GM15510 (cell line): Measurements from ENCODE around the gene FARP1.

Experiments
- POLR2A ChIP-seq: IDR thresholded peaks from 3 replicates; pipeline ENCODE4 v1.6.1; 2011; ENCODE audit warnings: borderline replicate concordance; ENCODE audit not compliant: insufficient read length; ENCODE audit errors: extremely low read depth

FARP1 gene

DNA sequence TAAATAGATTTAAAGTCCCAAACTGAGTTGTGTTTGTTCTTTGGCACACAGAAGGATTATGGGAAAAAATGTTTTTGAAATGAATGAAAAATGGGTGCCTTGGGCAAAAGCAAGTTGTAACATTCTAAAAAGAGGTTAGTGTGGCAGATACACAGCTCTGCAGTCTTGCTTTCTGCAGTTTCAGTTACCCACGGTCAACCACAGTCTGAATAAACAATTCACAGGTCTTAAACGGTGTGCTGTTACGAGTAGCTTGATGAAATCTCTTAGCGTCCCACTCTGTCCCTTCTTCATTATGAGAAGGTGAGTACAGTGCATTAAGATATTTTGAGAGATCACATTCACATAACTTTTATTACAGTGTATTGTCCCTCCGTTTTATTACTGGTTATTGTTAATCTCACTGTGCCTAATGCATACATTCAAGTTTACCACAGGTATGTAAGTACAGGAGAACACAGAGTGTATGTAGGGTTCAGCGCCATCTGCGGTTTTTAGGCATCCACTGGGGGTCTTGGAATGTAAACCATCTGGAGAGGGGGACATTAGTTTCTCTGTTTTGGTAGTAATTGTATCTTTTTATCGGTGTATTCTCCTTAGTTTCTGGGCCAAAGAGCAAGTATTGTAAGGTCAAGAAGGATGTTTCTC lies 8.1 kb downstream of the FARP1 start:
- TF ChIP-seq POLR2A = no peak

DNA sequence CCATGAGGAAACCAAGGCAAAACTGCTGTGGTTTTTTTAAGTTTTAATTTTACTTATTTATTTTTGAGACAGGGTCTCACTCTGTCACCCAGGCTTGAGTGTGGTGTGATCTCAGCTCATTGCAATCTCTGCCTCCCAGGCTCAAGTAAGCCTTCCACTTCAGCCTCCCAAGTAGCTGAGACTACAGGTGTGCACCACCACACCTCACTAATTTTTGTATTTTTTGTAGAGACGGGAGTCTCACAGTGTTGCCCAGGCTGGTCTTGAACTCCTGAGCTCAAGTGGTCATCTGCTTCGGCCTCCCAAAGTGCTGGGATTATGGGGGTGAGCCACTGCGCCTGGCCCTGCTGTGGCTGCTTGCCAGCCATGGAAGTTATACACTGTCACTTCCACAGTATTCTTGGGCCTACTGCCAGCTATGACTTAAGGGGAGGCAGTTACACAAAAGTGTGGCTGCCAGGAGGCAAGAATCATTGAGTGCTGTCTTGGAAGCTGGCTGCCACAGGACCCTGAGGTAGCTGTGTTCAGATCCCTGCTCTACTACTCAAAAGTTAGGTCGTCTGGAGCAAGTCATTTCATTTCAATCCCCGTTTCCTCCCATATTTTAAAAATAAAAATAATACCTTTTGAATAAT lies 12.7 kb downstream of the FARP1 start:
- TF ChIP-seq POLR2A = no peak

DNA sequence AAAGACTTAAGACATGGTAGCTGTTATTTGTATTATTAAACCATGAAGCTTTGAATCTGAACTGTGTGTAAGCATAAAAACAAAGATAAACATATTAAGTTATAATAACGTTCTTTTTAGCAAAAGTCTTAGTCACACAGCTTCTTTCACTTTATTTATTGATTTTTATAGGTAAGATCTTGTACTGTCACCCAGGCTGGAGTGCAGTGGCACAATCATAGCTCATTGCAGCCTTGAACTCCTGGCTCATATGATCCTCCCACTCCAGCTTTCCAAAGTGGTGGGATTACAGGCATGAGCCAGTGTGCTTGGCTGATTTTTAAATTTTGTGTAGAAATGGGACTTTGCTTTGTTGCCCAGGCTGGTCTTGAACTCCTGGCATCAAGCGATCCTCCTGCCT lies 13.4 kb downstream of the FARP1 start:
- TF ChIP-seq POLR2A = no peak

DNA sequence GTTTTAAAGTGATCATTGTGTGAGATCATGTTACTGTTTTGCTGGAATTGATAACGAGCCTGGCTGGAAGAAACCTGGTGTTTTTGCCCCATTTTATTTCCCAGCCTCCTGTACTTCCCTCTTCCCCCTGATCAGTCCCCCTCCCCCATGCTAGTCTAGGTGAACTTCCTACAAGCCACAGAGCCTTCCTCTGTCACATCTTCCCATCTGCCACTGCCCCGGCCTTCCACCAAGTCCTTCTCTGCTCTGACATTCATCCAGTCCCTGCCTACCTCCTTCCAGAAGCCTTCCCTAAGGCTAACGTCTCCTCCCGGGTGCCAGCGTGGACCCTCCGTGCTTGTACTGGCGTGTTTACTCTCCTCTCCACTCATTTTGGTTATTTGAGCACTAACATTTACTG lies 14.3 kb downstream of the FARP1 start:
- TF ChIP-seq POLR2A = no peak

DNA sequence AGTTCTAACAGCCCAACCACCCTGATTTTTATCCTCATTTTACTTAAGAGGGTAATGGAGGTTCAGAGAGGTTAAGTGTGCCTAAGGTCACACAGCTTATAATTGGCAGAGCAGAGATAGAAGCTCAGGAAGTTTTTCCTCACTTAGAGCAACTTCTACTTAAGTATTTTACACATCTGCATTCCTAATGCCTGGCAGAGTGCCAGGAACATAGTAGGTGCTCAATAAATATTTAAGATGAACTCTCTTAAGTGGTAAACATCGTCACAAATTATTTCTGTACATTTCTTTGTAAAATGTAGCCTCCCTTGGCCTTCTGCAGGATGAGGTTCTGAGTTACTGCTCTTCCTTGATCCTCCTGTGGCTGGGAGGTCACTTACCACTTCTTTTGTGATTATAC lies 14.7 kb downstream of the FARP1 start:
- TF ChIP-seq POLR2A = no peak

DNA sequence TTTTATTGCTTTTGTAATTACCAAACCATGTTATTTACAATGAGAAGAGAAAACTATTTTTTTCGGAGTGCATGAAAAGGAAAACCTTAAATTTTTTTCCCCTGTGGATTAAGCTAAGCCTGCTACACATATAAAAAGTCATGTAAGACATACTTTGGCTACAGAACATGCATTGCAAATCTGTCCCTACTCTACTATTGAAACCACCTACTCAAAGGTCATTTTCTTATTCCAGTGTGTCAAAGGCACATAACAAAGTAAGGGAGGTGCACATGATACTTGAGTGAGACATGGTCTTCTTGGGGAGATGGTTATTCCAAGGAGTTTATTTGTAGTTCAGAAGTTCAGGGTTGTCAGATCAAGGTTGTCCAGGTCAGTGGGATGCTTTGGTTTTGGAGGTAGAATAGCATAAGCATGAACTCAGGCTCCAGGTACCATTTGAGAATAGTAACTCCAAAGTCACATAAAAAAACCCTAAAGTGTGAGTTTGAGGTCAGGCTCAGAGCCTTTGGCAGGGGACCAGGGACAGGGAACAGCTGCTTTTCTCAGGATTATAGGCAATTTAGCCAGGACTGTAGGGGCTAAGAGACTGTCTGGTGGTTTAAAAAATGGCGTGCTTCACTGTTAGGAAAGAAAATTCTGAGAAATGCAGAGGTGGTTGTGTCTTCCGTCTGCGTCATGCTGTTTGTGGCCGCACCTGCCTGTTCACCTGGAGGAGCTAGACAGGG lies 15.4 kb downstream of the FARP1 start:
- no peak for TF ChIP-seq POLR2A

DNA sequence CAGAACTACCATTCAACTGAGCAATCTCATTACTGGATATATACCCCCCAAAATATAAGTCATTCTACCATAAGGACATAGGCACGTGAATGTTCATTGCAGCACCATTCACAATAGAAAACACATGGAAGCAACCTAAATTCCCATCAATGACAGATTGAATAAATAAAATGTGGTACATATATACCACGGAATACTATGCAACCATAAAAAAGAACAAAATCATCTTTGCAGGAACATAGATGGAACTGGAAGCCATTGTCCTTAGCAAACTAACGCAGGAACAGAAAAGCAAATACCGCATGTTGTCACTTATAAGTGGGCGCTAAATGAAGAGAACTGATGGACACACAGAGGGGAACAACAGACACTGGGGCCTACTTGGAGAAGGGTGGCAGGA lies 20.0 kb downstream of the FARP1 start:
- no peak for TF ChIP-seq POLR2A

DNA sequence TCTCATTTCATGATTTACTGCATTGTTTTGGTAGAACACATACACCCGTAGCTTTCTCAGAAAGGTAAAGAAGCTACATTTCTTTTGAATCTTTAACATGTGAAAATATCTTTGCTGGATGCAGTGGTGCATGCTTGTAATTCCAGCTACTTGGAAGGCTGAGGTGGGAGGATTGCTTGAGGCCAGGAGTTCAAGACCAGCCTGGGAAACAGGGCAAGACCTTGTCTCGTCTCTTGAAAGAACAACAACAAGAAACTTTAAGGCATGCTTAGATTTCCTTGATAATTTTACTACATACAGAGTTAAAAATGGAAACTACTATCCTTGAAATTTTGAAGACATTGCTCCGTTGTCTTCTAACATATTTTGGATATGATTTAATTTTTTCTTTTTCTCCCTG lies 26.4 kb downstream of the FARP1 start:
- TF ChIP-seq POLR2A = no peak

DNA sequence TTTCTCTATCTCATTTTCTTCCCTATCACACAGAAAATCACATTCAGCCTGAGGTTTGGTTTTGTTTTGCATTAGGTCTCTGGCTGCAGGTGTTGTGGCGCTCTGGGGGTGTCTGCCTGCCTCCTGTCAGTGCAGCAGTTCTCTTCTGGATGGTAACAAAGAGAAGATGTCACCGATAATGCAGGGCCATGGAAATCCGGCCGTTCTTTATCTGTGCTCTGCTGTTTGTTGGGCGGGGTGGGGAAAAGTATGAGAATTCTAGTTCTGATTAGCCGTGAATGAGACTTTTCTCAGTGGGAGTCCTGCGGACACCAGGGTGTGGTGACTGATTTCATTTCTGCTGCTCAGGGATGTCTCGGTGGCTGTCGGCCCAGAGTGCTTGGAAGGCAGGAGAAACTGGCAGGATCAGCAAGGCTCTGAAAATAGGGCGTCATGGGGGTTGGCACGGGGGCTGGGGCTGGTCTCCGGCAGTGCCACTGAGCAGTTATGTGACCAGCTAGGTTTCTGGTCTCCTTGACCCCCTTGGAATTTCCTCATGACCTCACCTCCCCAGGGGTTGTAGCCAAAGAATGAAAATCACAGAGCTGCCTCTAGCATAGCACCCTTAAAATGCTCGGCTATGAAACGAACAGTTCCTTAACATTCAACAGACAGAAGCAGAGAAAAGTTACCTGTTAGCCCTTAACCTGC lies 29.2 kb downstream of the FARP1 start:
- no peak for TF ChIP-seq POLR2A

DNA sequence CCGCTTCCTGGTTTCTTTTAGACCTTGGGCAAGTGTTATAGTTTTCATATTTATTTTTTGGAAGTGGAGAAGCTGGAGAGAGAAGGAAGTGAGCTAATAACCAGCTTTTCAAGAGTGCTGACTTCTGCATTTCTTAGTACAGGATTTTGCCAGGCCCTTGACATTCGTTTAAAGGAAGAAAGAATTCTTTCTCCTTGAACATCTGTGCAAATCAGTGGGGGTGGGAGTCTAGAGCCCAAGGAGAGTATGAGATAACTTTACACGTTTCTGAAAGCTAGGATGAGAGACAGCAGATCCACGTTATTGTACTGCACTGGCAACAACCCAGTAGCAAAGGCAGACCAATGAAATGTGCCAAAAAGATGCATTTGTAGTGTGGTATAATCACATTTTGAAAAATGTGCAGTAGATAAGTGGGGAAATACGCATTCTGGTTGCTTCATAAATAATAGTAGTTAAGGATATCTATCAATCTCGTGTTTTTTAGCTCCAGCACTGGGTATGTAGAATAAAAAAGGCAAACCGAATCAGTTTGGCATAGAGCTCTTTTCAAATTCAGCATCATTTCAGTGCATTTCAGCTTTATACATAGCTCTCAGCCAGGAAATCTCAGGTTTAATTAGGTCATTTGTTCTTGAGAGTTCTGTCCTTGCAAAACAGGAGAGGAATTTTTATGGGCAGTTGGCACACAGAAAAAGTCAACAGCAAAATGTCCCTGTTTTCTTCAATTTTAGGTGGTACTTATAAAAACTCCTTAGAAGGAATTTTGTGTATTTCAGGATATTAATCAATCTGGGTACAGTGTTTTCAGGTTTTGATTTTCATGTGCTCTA lies 29.9 kb downstream of the FARP1 start:
- TF ChIP-seq POLR2A = no peak

DNA sequence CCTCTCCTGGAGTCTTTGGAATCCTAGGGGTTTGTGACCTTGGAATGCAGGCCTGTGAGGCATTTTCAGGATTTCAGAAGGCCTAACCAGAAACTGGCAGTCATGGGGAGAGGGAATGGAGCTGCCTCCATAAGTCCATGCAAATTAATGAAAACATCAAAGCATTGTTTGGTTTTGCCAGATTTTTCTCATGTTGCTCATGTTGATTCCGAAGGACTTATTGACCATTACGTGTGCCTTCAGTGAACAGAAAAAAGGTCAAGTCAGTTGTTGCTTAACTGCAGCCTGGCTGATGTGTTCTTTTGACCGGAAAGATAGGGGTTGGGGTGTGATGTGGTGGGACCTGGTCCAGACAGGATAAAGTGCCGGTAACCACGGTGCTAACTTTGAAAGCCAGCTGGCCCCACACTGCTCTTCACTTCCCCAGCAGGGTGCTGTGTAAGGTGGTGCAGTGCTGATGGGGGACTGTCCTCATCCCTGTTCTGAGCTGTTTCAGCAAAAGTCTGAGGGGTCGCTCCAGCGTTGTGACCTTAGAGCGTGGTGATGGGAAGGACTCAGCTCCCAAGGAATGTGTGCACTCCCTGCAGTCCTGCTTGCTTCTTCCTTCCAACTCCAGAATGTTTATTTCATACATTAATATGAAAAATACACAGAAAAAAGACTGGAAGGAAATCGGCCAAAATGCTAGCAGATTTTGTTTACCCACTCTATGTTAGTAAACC lies 30.7 kb downstream of the FARP1 start:
- no peak for TF ChIP-seq POLR2A

DNA sequence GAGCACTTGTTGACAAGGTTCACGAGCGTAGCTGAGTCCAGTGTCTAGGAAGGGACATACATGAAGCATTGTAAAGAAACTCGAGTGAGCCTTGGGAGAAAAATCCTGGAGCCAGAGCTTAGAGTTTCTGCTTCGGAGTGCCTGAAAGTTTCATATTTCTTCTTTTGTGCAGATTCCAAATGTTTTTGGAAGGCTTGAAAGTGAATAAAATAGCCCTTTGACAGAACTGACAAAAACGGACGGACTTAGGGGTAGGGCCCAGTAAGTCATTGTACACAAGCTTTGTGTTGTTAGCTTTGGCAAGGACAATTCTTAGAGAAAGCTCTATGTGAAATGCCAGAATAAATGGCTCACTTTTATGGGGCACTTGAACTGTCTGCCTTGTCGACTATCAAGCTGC lies 31.4 kb downstream of the FARP1 start:
- no peak for TF ChIP-seq POLR2A

DNA sequence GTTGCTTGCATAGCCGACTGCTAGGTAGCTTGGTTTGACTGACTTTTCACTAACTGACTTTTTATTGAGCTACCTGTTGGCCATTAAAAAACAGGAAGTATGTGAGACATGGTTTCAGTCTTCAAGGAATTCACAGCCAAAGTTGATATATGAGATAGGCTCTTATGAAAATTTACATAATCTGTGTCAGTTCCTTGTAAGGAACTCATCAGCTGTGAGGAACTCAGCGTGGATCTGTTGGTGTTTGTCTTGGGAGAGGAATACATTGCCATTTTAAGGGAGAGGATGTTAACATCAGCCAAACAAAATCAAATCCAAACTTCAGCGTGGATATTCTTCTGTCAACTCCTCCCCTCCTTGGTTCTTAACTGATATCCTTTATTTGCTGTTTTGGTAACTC lies 32.1 kb downstream of the FARP1 start:
- TF ChIP-seq POLR2A = no peak

DNA sequence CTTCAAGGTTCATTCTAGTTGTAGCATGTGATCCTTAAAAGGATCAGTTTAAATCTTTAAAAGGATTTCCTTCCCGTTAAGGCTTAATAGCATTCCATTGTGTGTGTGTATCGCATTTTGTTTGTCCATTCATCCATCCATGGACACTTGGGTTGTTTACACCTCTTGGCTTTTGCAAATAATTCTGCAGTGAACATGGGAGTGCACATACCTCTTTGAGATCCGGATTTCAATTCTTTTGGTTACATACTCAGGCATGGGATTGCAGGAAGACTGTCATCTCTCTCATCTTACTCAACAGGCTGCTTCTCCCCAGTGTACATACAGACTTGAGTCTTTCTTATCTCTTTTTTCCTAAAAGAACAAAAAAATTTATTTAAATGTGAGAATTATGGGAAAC lies 32.9 kb downstream of the FARP1 start:
- TF ChIP-seq POLR2A = no peak

DNA sequence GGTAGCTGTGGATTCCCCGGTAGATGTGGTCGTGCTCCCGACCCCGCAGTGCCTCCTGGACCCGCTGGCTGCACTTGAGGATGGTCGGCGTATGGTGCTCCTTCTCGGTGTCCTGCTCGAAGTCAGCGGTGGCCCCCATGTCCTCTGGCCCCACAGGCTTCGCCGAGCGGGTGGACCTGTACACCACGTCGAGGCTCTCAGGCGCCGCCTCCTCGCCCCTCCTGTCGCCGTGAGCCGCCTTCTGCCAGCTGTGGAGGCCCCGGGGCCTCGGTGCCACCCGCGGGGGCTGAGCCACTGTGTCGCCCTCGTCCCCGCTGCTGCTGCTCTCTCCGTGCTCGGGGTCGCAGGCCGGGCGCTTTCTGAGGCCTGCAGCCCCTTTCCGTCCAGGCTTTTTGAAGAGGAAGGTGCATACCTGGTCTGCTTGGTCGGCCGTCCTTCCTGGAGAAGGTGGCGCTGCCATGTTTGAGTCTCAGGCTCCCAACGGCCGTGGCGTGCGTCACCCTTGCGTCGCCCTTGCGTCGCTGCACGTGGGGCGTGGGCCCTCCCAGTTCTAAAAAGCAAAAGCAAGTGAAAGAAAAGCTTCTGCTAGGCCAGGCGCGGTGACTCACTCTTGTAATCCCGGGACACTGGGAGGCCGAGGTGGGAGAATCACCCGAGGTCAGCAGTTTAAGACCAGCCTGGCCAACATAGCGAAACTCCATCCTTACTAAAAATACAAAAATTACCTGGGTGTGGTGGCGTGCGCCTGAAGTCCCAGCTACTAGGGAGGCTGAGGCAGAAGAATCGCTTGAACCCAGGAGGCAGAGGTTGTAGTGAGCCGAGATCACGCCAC lies 34.1 kb downstream of the FARP1 start, which contains the start of gene RNF113B:
TSS of gene RNF113B (minus strand) at position 493 of the 832 bp plus-strand sequence. CDS start at position 460, 33 bp downstream.
- TF ChIP-seq POLR2A = no peak
